Measurements from ENCODE around the gene OSBPL2.

Gene OSBPL2

GRCh38 chr20:62311150-62311549 lies 72.8 kb downstream of the OSBPL2 start:
- H3K36me3 ChIP-seq (ENCODE audit: control insufficient read depth, insufficient read depth, low read length): peaks cover 93% of the 10 kb centered on the region
- H3K4me3 ChIP-seq (ENCODE audit: low read depth, low read length): no peak overlapping the region
- H3K27me3 ChIP-seq (ENCODE audit: control insufficient read depth, insufficient read depth, low read length): no peaks in the 10 kb centered on the region
- H3K9me3 ChIP-seq (ENCODE audit: control insufficient read depth, insufficient read depth, low read length): no peaks in the 10 kb centered on the region
- H3K4me1 ChIP-seq (ENCODE audit: control insufficient read depth, insufficient read depth, low read length): no peaks in the 10 kb centered on the region
- no peak overlapping the region for H3K9ac ChIP-seq (ENCODE audit: low read depth, low read length)

GRCh38 chr20:62311832-62312661 lies 73.7 kb downstream of the OSBPL2 start:
- H3K9me3 ChIP-seq (ENCODE audit: control insufficient read depth, insufficient read depth, low read length): no peaks in the 10 kb centered on the region
- no peaks in the 10 kb centered on the region for H3K4me1 ChIP-seq (ENCODE audit: control insufficient read depth, insufficient read depth, low read length)
- no peak overlapping the region for H3K4me3 ChIP-seq (ENCODE audit: low read depth, low read length)
- H3K9ac ChIP-seq (ENCODE audit: low read depth, low read length): no peak overlapping the region
- no peaks in the 10 kb centered on the region for H3K27me3 ChIP-seq (ENCODE audit: control insufficient read depth, insufficient read depth, low read length)
- H3K36me3 ChIP-seq (ENCODE audit: control insufficient read depth, insufficient read depth, low read length): peaks cover 94% of the 10 kb centered on the region

GRCh38 chr20:62312662-62312977 lies 74.3 kb downstream of the OSBPL2 start:
- Histone ChIP-seq H3K36me3 (ENCODE audit: control insufficient read depth, insufficient read depth, low read length) (peaks cover 94% of the 10 kb centered on the region), H3K4me1 (ENCODE audit: control insufficient read depth, insufficient read depth, low read length) (no peaks in the 10 kb centered on the region), H3K9me3 (ENCODE audit: control insufficient read depth, insufficient read depth, low read length) (no peaks in the 10 kb centered on the region), H3K27me3 (ENCODE audit: control insufficient read depth, insufficient read depth, low read length) (no peaks in the 10 kb centered on the region), H3K4me3 (ENCODE audit: low read depth, low read length) (no peak overlapping the region), H3K9ac (ENCODE audit: low read depth, low read length) (no peak overlapping the region)

- Histone ChIP-seq H3K36me3 (ENCODE audit: control insufficient read depth, insufficient read depth, low read length) (peaks cover 91% of the 10 kb centered on the region), H3K27me3 (ENCODE audit: control insufficient read depth, insufficient read depth, low read length) (no peaks in the 10 kb centered on the region), H3K4me1 (ENCODE audit: control insufficient read depth, insufficient read depth, low read length) (no peaks in the 10 kb centered on the region), H3K9ac (ENCODE audit: low read depth, low read length) (no peak overlapping the region), H3K9me3 (ENCODE audit: control insufficient read depth, insufficient read depth, low read length) (no peaks in the 10 kb centered on the region), H3K4me3 (ENCODE audit: low read depth, low read length) (no peak overlapping the region)
Observed at GRCh38 chr20:62313021-62313420, 74.7 kb downstream of the OSBPL2 start.

GRCh38 chr20:62313460-62314338 lies 75.4 kb downstream of the OSBPL2 start:
- H3K4me1 ChIP-seq (ENCODE audit: control insufficient read depth, insufficient read depth, low read length): no peaks in the 10 kb centered on the region
- no peak overlapping the region for H3K4me3 ChIP-seq (ENCODE audit: low read depth, low read length)
- no peak overlapping the region for H3K9ac ChIP-seq (ENCODE audit: low read depth, low read length)
- H3K27me3 ChIP-seq (ENCODE audit: control insufficient read depth, insufficient read depth, low read length): no peaks in the 10 kb centered on the region
- peaks cover 88% of the 10 kb centered on the region for H3K36me3 ChIP-seq (ENCODE audit: control insufficient read depth, insufficient read depth, low read length)
- no peaks in the 10 kb centered on the region for H3K9me3 ChIP-seq (ENCODE audit: control insufficient read depth, insufficient read depth, low read length)

GRCh38 chr20:62314339-62314638 lies 76.0 kb downstream of the OSBPL2 start:
- Histone ChIP-seq H3K4me3 (ENCODE audit: low read depth, low read length) (no peak overlapping the region), H3K36me3 (ENCODE audit: control insufficient read depth, insufficient read depth, low read length) (peaks cover 89% of the 10 kb centered on the region), H3K27me3 (ENCODE audit: control insufficient read depth, insufficient read depth, low read length) (no peaks in the 10 kb centered on the region)

GRCh38 chr20:62314711-62315302 lies 76.5 kb downstream of the OSBPL2 start:
- no peaks in the 10 kb centered on the region for H3K4me1 ChIP-seq (ENCODE audit: control insufficient read depth, insufficient read depth, low read length)
- peaks cover 92% of the 10 kb centered on the region for H3K36me3 ChIP-seq (ENCODE audit: control insufficient read depth, insufficient read depth, low read length)
- no peaks in the 10 kb centered on the region for H3K9me3 ChIP-seq (ENCODE audit: control insufficient read depth, insufficient read depth, low read length)
- no peaks in the 10 kb centered on the region for H3K27me3 ChIP-seq (ENCODE audit: control insufficient read depth, insufficient read depth, low read length)
- no peak overlapping the region for H3K9ac ChIP-seq (ENCODE audit: low read depth, low read length)
- H3K4me3 ChIP-seq (ENCODE audit: low read depth, low read length): no peak overlapping the region

More at GRCh38 chr20:62314339-62314638, 76.0 kb downstream of the OSBPL2 start:
- H3K9me3 ChIP-seq (ENCODE audit: control insufficient read depth, insufficient read depth, low read length): no peaks in the 10 kb centered on the region
- no peaks in the 10 kb centered on the region for H3K4me1 ChIP-seq (ENCODE audit: control insufficient read depth, insufficient read depth, low read length)
- H3K9ac ChIP-seq (ENCODE audit: low read depth, low read length): no peak overlapping the region

- H3K9ac ChIP-seq (ENCODE audit: low read depth, low read length): no peak overlapping the region
- H3K27me3 ChIP-seq (ENCODE audit: control insufficient read depth, insufficient read depth, low read length): no peaks in the 10 kb centered on the region
- no peak overlapping the region for H3K4me3 ChIP-seq (ENCODE audit: low read depth, low read length)
- H3K4me1 ChIP-seq (ENCODE audit: control insufficient read depth, insufficient read depth, low read length): no peaks in the 10 kb centered on the region
- no peaks in the 10 kb centered on the region for H3K9me3 ChIP-seq (ENCODE audit: control insufficient read depth, insufficient read depth, low read length)
- H3K36me3 ChIP-seq (ENCODE audit: control insufficient read depth, insufficient read depth, low read length): peaks cover 92% of the 10 kb centered on the region
Observed at GRCh38 chr20:62315773-62316172, 77.5 kb downstream of the OSBPL2 start.

- no peaks in the 10 kb centered on the region for H3K9me3 ChIP-seq (ENCODE audit: control insufficient read depth, insufficient read depth, low read length)
- H3K27me3 ChIP-seq (ENCODE audit: control insufficient read depth, insufficient read depth, low read length): no peaks in the 10 kb centered on the region
- peaks cover 85% of the 10 kb centered on the region for H3K36me3 ChIP-seq (ENCODE audit: control insufficient read depth, insufficient read depth, low read length)
- H3K4me1 ChIP-seq (ENCODE audit: control insufficient read depth, insufficient read depth, low read length): no peaks in the 10 kb centered on the region
- no peak overlapping the region for H3K4me3 ChIP-seq (ENCODE audit: low read depth, low read length)
- no peak overlapping the region for H3K9ac ChIP-seq (ENCODE audit: low read depth, low read length)
Observed at GRCh38 chr20:62316331-62317166, 78.2 kb downstream of the OSBPL2 start.

- Histone ChIP-seq H3K4me1 (ENCODE audit: control insufficient read depth, insufficient read depth, low read length) (no peaks in the 10 kb centered on the region), H3K9ac (ENCODE audit: low read depth, low read length) (no peak overlapping the region), H3K4me3 (ENCODE audit: low read depth, low read length) (no peak overlapping the region), H3K9me3 (ENCODE audit: control insufficient read depth, insufficient read depth, low read length) (no peaks in the 10 kb centered on the region), H3K36me3 (ENCODE audit: control insufficient read depth, insufficient read depth, low read length) (peaks cover 84% of the 10 kb centered on the region), H3K27me3 (ENCODE audit: control insufficient read depth, insufficient read depth, low read length) (no peaks in the 10 kb centered on the region)
Observed at GRCh38 chr20:62317167-62317655, 78.9 kb downstream of the OSBPL2 start.
